Tibial artery (tissue), 4 donors: ENCODE data around the gene CBX4.
A peak's percentile ranks its signal among the peaks of the same experiment; 100 is the strongest.

Experiments
- DNase-seq, 2 donors: peaks; one replicate each; pipeline ENCODE4 v3.0.0-alpha.2; 2019
- H3K27ac ChIP-seq, 2 donors: fragments of 200-600 bp; sonication (generic) in 1 of 2; 1 replicate in 1 of 2; 2 replicates in 1 of 2; pipeline ENCODE4 v1.5.1; 2018 to 2019; ENCODE audit warnings: mild to moderate bottlenecking in 1 of 2
- H3K27me3 ChIP-seq, 2 donors: fragments of 200-600 bp; sonication (generic) in 1 of 2; one replicate each; pipeline versions ENCODE4 v1.5.1 to v1.6.0; 2016 to 2019
- H3K36me3 ChIP-seq, 3 donors: fragments of 200-600 bp; sonication (generic) in 2 of 3; one replicate each; pipeline ENCODE4 v1.5.1; 2016 to 2019; ENCODE audit warnings: mild to moderate bottlenecking in 2 of 3
- H3K4me1 ChIP-seq, 4 donors: fragments of 200-600 bp; sonication (generic) in 2 of 4; 1 replicate in 3 of 4; 2 replicates in 1 of 4; pipeline ENCODE4 v1.5.1; 2016 to 2019
- H3K4me3 ChIP-seq, 2 donors: fragments of 200-600 bp; sonication (generic) in 1 of 2; 1 replicate in 1 of 2; 2 replicates in 1 of 2; pipeline ENCODE4 v1.5.1; 2018 to 2019; ENCODE audit warnings: mild to moderate bottlenecking in 2 of 2
- H3K9me3 ChIP-seq, 3 donors: fragments of 200-600 bp; sonication (generic) in 1 of 3; one replicate each; pipeline ENCODE4 v1.5.1; 2016 to 2019
- intact Hi-C: fragments of 100-400 bp; cut with DNase I; formaldehyde crosslinking; loops from one replicate; pipeline ENCODE4 v1.15.0; 2023; ENCODE audit warnings: low total_unique reads
- TF ChIP-seq, protein P1 (sequence below), 2 experiments: fragments of 200-600 bp in 1 of 2; fragments of 450-650 bp in 1 of 2; IDR thresholded peaks; one replicate each; pipeline ENCODE4 v1.5.1; 2017 to 2019; ENCODE audit warnings: antibody characterized with exemption in 2 of 2, mild to moderate bottlenecking in 1 of 2, moderate library complexity in 1 of 2

CBX4 gene

GRCh38 chr17:79839356-79840268 is at the start of gene CBX4:
TSS of gene CBX4 (minus strand) at chr17:79839440. CDS start at chr17:79839251, 189 bp downstream.
- H3K4me1 ChIP-seq = peaks cover 8 to 79% (median 70%) of the 10 kb centered on the region in 4 donors
- H3K27ac ChIP-seq = peak within 1 kb of the TSS; percentile 88 to 92
- H3K27me3 ChIP-seq = peaks cover 8 to 76% of the 10 kb centered on the region in 2 donors
- TF ChIP-seq, protein P1, sequence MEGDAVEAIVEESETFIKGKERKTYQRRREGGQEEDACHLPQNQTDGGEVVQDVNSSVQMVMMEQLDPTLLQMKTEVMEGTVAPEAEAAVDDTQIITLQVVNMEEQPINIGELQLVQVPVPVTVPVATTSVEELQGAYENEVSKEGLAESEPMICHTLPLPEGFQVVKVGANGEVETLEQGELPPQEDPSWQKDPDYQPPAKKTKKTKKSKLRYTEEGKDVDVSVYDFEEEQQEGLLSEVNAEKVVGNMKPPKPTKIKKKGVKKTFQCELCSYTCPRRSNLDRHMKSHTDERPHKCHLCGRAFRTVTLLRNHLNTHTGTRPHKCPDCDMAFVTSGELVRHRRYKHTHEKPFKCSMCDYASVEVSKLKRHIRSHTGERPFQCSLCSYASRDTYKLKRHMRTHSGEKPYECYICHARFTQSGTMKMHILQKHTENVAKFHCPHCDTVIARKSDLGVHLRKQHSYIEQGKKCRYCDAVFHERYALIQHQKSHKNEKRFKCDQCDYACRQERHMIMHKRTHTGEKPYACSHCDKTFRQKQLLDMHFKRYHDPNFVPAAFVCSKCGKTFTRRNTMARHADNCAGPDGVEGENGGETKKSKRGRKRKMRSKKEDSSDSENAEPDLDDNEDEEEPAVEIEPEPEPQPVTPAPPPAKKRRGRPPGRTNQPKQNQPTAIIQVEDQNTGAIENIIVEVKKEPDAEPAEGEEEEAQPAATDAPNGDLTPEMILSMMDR (IDR thresholded peaks at IDR 0.05) = peak; percentile 44 to 49
- peaks cover 9 to 10% (median 9%) of the 10 kb centered on the region in 3 donors for H3K36me3 ChIP-seq
- intact Hi-C loops = loop anchor here (2.0 to 10.0 kb wide), 2 partner anchors 49 to 75 kb away; no protein-coding TSS in a partner anchor
- H3K9me3 ChIP-seq = no peaks in the 10 kb centered on the region
- DNase-seq = peak; percentile 94 to 98
- H3K4me3 ChIP-seq = peak within 1 kb of the TSS; percentile 82 to 87

DNA sequence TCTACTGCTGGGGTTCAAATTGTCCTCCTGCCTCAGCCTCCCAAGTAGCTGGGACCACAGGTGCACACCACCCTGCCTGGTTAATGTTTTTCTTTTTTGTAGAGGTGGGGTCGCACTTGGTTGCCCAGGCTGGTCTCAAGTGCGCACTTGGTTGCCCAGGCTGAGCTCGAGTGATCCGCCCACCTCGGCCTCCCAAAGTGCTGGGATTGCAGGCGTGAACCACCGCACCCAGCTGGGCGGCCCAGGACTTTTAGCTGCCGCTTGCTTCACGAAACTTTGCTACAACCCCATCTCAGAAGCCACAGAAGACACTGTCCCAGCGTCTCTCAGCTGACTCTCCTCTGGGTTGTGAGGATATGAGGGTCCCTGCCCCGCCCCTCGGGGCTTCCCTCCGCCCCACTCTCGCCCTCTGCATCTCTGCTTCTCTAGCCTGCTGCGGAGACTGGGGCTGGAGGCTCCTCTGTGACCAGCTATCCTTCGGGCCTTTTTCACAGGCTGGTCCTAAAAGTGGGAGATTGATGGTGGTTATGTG is 48.8 kb upstream of the CBX4 start:
- TF ChIP-seq, protein P1 (IDR thresholded peaks at IDR 0.05) = no peak
- Histone ChIP-seq H3K4me3 (no peak overlapping the region), H3K27me3 (peaks cover 0 to 78% of the 10 kb centered on the region in 2 donors), H3K27ac (no peak overlapping the region), H3K9me3 (no peaks in the 10 kb centered on the region), H3K36me3 (no peaks in the 10 kb centered on the region), H3K4me1 (no peaks in the 10 kb centered on the region)
- intact Hi-C loops = no loop called here
- DNase-seq = peak in 1 of 2 donors; percentile 44

- H3K9me3 ChIP-seq = no peaks in the 10 kb centered on the region
- TF ChIP-seq, protein P1 (IDR thresholded peaks at IDR 0.05) = no peak
- H3K27me3 ChIP-seq = peaks cover 0 to 78% of the 10 kb centered on the region in 2 donors
- no peak overlapping the region for H3K4me3 ChIP-seq
- no peak overlapping the region for H3K27ac ChIP-seq
- DNase-seq = no peak
- no peaks in the 10 kb centered on the region for H3K36me3 ChIP-seq
- H3K4me1 ChIP-seq = no peaks in the 10 kb centered on the region
- intact Hi-C loops = no loop called here
Measured at GRCh38 chr17:79887451-79887991, 48.3 kb upstream of the CBX4 start.

- TF ChIP-seq, protein P1 (IDR thresholded peaks at IDR 0.05) = no peak
- H3K4me3 ChIP-seq = no peak overlapping the region
- intact Hi-C loops = no loop called here
- H3K36me3 ChIP-seq = no peaks in the 10 kb centered on the region
- no peak overlapping the region for H3K27ac ChIP-seq
- peaks cover 0 to 48% of the 10 kb centered on the region in 2 donors for H3K27me3 ChIP-seq
- H3K4me1 ChIP-seq = no peaks in the 10 kb centered on the region
- no peak for DNase-seq
- H3K9me3 ChIP-seq = no peaks in the 10 kb centered on the region
Measured at GRCh38 chr17:79883202-79883601, 44.0 kb upstream of the CBX4 start.

- Histone ChIP-seq H3K27me3 (peaks cover 0 to 51% of the 10 kb centered on the region in 2 donors), H3K4me3 (no peak overlapping the region), H3K9me3 (no peaks in the 10 kb centered on the region), H3K36me3 (no peaks in the 10 kb centered on the region), H3K27ac (no peak overlapping the region), H3K4me1 (no peaks in the 10 kb centered on the region)
- TF ChIP-seq, protein P1 (IDR thresholded peaks at IDR 0.05) = no peak
- intact Hi-C loops = no loop called here
- DNase-seq = peak in 1 of 2 donors; percentile 29
Measured at GRCh38 chr17:79878329-79878947, 39.2 kb upstream of the CBX4 start.
